GM18867 (cell line): ENCODE data around the gene BORA.
A peak's percentile ranks its signal among the peaks of the same experiment; 100 is the strongest.
"Not testable (repeated sequence)": the region's sequence is repeated elsewhere in the genome, so short reads cannot be mapped to it uniquely, and the experiment has no call there.

Experiments
- ATAC-seq: cut with Tn5 transposase; IDR thresholded peaks from one replicate; pipeline ENCODE4 v1.9.1; 2021; ENCODE audit warnings: mild to moderate bottlenecking, moderate library complexity; ENCODE audit not compliant: unreplicated experiment

Gene BORA

GRCh38 chr13:72760189-72760588 lies 32.5 kb downstream of the BORA start:
- peak; percentile 58 for ATAC-seq

- ATAC-seq, result no peak
Observed at GRCh38 chr13:72763411-72763810, 35.7 kb downstream of the BORA start.

- ATAC-seq, result no peak
Observed at GRCh38 chr13:72774019-72774418, 46.3 kb downstream of the BORA start.

- ATAC-seq, result peak; percentile 98
Observed at GRCh38 chr13:72781451-72782439, 54.0 kb downstream of the BORA start, which contains the start of the genes DIS3 and PIBF1. Gene DIS3, minus strand, starts transcription at chr13:72781900. Its CDS starts 68 bp downstream, at chr13:72781832. Gene PIBF1, plus strand, starts transcription at chr13:72782133. Its CDS starts 1,337 bp downstream, at chr13:72783470.

GRCh38 chr13:72782717-72783116 lies 55.0 kb downstream of the BORA start:
- ATAC-seq, result no peak

GRCh38 chr13:72784679-72785078 lies 57.0 kb downstream of the BORA start:
- ATAC-seq, result not testable (repeated sequence)

- no peak for ATAC-seq
Observed at GRCh38 chr13:72788831-72789230, 61.1 kb downstream of the BORA start.

- ATAC-seq, result no peak
Observed at GRCh38 chr13:72792640-72793039, 64.9 kb downstream of the BORA start.

GRCh38 chr13:72798817-72799216 lies 71.1 kb downstream of the BORA start:
- no peak for ATAC-seq

- no peak for ATAC-seq
Observed at GRCh38 chr13:72804301-72804700, 76.6 kb downstream of the BORA start.
